ENCODE measurements around the gene C1orf232. TPM values are rescaled to one million over a fixed set of nuclear protein-coding genes. Genes with fewer than 3 reads are reported as not detected.

The C1orf232 gene
- total RNA-seq, 1 donor from 2014 or later = not detected

DNA sequence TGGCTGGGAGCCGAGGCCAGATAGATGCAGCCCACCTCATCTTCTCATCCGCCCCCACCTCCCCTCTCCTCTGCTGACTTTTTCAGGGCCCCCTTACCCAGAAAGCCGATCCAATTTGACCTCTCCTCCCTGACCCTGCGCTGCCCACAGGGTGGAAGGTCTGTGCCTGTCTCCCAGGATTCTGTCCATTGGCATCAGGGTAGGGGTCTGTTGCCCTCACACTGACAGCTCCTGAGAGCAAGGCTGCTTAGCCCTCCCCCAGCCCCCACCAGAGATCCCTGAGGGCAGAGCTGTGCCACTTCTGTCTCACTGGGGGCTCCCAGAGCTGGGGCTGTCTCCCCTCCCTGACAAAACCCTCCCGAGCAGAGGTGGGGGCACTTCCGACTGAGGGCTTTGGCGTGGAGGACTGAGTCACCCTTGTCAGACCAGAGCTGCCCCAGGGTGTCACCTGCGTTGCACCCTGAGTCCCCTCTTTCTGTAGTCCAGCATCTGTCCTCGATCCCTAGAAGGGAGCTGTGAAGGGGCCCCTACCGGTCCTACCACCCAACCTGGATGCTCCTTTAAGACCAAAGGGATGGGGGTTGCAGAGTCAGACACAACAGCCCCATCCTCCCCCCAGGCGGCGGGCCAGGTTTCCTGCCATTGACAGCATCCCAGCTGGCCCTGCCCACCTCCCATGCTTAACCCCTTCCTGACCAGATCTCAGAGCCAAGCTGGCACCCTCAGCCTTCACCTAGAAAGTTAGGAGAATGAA is 12.3 kb downstream of the C1orf232 start:
- H3K4me3 ChIP-seq (ENCODE audit: low read depth, low read length) = no peak overlapping the region
- TF ChIP-seq, protein P1, sequence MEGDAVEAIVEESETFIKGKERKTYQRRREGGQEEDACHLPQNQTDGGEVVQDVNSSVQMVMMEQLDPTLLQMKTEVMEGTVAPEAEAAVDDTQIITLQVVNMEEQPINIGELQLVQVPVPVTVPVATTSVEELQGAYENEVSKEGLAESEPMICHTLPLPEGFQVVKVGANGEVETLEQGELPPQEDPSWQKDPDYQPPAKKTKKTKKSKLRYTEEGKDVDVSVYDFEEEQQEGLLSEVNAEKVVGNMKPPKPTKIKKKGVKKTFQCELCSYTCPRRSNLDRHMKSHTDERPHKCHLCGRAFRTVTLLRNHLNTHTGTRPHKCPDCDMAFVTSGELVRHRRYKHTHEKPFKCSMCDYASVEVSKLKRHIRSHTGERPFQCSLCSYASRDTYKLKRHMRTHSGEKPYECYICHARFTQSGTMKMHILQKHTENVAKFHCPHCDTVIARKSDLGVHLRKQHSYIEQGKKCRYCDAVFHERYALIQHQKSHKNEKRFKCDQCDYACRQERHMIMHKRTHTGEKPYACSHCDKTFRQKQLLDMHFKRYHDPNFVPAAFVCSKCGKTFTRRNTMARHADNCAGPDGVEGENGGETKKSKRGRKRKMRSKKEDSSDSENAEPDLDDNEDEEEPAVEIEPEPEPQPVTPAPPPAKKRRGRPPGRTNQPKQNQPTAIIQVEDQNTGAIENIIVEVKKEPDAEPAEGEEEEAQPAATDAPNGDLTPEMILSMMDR (IDR thresholded peaks at IDR 0.05; ENCODE audit: insufficient read depth, low read length, poor library complexity, severe bottlenecking) = no peak
- no peak for DNase-seq (ENCODE audit: low read depth)
- no peaks in the 10 kb centered on the region for H3K36me3 ChIP-seq (ENCODE audit: control insufficient read depth, insufficient read depth, low read length)
- peaks cover 25% of the 10 kb centered on the region for H3K27me3 ChIP-seq (ENCODE audit: control insufficient read depth, insufficient read depth, low read length)

DNA sequence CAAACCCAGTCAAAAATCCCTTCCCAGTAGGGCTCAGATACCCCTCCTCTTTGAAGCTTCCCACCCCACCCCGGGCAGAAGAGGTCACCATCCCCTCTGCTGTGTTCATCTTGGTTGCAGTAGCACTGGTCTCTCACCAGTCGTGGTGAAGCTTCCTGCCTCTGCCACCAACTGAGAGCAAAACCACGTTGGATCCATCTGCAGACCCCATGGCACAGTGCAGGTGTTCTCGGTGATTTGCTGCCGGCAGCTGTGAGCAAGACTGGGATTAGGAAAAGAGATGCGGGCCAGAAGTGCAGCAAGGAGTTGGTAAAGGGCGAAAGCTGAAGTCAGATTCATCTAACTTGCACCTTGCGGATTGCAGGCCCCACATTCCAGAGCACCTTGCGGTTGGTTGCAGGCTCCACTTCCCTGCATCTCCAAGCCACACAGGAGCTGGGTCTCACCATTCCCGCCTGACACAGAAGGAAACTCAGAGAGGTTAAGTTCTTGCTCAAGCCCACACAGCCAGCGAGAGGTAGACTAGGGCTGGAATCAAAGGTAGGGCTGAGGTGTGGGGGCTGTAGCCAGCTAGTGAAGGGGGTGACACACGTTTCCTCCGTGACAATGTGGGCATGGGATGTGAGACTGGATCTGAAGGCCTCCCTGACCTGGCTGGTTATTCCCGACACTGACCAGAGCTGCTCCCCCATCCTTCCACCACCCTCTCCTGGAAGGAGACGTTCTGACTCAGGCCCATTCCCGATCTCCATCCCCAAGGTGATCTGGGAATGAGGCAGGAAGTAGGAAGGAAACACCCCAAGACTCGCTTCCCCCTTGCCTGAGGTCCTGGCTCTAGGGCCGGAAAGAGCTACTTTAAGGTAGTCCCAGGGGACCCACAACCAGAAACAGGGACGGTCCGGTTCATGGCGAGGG is 13.1 kb downstream of the C1orf232 start:
- no peak for DNase-seq (ENCODE audit: low read depth)
- H3K4me3 ChIP-seq (ENCODE audit: low read depth, low read length) = no peak overlapping the region
- peaks cover 21% of the 10 kb centered on the region for H3K27me3 ChIP-seq (ENCODE audit: control insufficient read depth, insufficient read depth, low read length)
- TF ChIP-seq, protein P1 (IDR thresholded peaks at IDR 0.05; ENCODE audit: insufficient read depth, low read length, poor library complexity, severe bottlenecking) = no peak
- no peaks in the 10 kb centered on the region for H3K36me3 ChIP-seq (ENCODE audit: control insufficient read depth, insufficient read depth, low read length)

DNA sequence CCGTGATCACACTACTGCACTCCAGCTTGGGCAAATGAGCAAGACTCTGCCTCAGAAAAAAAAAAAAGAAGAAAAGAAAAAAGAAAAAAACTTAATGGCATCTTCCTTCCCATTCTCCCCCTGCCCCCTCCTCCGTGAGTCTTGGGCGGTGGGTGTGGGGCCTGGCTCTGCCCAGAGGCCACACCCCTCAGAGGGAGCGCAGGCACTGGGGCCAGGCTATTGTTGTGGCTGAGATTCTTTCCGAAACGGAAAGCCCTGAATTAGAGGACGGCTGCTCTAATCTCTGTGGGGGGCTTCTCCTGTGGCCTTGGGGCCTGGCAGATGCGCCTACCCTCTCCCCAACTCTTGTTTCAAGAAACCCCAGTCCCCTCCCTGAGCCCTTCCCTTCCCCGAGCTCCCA is 14.0 kb downstream of the C1orf232 start:
- no peaks in the 10 kb centered on the region for H3K36me3 ChIP-seq (ENCODE audit: control insufficient read depth, insufficient read depth, low read length)
- no peak for DNase-seq (ENCODE audit: low read depth)
- TF ChIP-seq, protein P1 (IDR thresholded peaks at IDR 0.05; ENCODE audit: insufficient read depth, low read length, poor library complexity, severe bottlenecking) = no peak
- H3K27me3 ChIP-seq (ENCODE audit: control insufficient read depth, insufficient read depth, low read length) = peaks cover 19% of the 10 kb centered on the region
- no peak overlapping the region for H3K4me3 ChIP-seq (ENCODE audit: low read depth, low read length)

DNA sequence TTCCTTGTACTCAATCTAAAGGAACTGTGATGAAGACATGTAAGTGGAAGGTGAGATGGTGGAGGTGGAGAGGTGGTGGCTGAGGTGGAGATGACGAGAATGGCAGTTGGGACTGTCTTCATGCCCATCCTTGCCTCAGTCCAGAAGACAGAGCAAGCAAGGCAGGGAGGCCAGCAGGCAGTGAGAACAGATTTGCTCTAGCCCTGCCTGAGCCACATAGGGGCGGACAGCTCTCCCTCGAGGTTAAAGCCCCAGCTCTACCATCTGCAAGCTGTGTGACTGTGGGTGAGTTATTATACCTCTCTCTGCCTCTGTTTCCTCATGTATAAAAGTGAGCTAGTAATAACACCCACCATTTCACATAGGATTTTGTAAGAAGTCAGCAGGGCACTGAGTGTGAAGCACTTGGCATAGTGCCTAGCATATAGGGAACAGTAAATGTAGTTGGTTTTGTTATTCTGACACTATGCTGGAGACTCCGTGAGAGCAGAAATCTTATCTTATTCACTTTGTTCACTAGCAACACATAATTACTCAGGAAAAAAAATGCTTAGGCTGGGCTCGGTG is 14.7 kb downstream of the C1orf232 start:
- no peak overlapping the region for H3K4me3 ChIP-seq (ENCODE audit: low read depth, low read length)
- no peaks in the 10 kb centered on the region for H3K36me3 ChIP-seq (ENCODE audit: control insufficient read depth, insufficient read depth, low read length)
- no peak for DNase-seq (ENCODE audit: low read depth)
- H3K27me3 ChIP-seq (ENCODE audit: control insufficient read depth, insufficient read depth, low read length) = peaks cover 19% of the 10 kb centered on the region
- TF ChIP-seq, protein P1 (IDR thresholded peaks at IDR 0.05; ENCODE audit: insufficient read depth, low read length, poor library complexity, severe bottlenecking) = no peak

DNA sequence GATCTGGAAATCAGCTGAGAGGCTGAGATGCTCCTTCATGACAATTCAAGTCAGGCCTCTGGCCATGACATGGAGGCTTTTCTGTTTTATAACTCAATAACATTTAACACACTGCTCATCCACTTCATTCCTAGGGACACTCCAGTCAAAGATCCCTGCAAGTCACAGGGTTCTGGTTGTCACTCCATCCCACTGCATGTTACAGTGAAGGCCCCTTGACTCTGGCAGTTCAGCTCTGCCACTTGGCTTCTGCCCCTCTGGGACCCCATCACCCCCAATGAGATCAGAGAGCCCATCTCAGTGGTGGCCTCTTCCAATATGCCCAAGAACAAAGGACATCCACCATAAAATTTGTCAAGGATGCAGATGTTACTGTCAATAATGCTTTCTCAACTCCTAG is 19.9 kb downstream of the C1orf232 start:
- H3K36me3 ChIP-seq (ENCODE audit: control insufficient read depth, insufficient read depth, low read length) = no peaks in the 10 kb centered on the region
- no peak for DNase-seq (ENCODE audit: low read depth)
- TF ChIP-seq, protein P1 (IDR thresholded peaks at IDR 0.05; ENCODE audit: insufficient read depth, low read length, poor library complexity, severe bottlenecking) = no peak

More for the DNA sequence above, 19.9 kb downstream of the C1orf232 start:
- Histone ChIP-seq H3K27me3 (ENCODE audit: control insufficient read depth, insufficient read depth, low read length) (peaks cover 7% of the 10 kb centered on the region), H3K4me3 (ENCODE audit: low read depth, low read length) (no peak overlapping the region)
